K562 (cell line): ENCODE data around the gene DSP. TPM values are rescaled to one million over a fixed set of nuclear protein-coding genes. Genes with fewer than 3 reads are reported as not detected.
A peak's percentile ranks its signal among the peaks of the same experiment; 100 is the strongest.

Source experiments
- BMI1 ChIP-seq: fragments of 150-350 bp; IDR thresholded peaks from 2 replicates; pipeline ENCODE4 v1.6.1; 2014; ENCODE audit warnings: low read length
- CC2D1A ChIP-seq: fragments of 450-650 bp; IDR thresholded peaks from 2 replicates; pipeline ENCODE4 v1.6.1; 2017; ENCODE audit warnings: mild to moderate bottlenecking
- ELF1 ChIP-seq: fragments of 200-800 bp; sonication (Bioruptor generic); IDR thresholded peaks from 2 replicates; pipeline ENCODE4 v1.6.1; 2016; ENCODE audit warnings: missing genetic modification characterization, missing compliant biosample characterization
- ETV5 ChIP-seq: sonication (generic); formaldehyde crosslinking; IDR thresholded peaks from 2 replicates; pipeline ENCODE4 v1.4.0; 2020; ENCODE audit warnings: low read depth, mild to moderate bottlenecking, missing genetic modification reagents
- FOXA3 ChIP-seq, 2 experiments: fragments of 450-650 bp in 1 of 2; sonication (generic) in 1 of 2; formaldehyde crosslinking; IDR thresholded peaks in 1 of 2; conservative IDR thresholded peaks in 1 of 2; 2 replicates each; pipeline versions ENCODE4 v1.4.0 to v1.8.0; 2020 to 2022; ENCODE audit warnings: mild to moderate bottlenecking in 2 of 2, missing genetic modification reagents in 1 of 2
- HDAC2 ChIP-seq: fragments of 450-650 bp; IDR thresholded peaks from 2 replicates; pipeline ENCODE4 v1.6.1; 2016; ENCODE audit warnings: mild to moderate bottlenecking
- KAT8 ChIP-seq: fragments of 450-650 bp; IDR thresholded peaks from 2 replicates; pipeline ENCODE4 v1.6.1; 2016; ENCODE audit warnings: low read depth, mild to moderate bottlenecking
- MEF2A ChIP-seq: IDR thresholded peaks from 2 replicates; pipeline ENCODE4 v1.6.1; 2011; ENCODE audit warnings: low read depth, mild to moderate bottlenecking, low read length, moderate library complexity; ENCODE audit not compliant: control insufficient read depth
- MTF1 ChIP-seq: fragments of 250-450 bp; sonication (Bioruptor Pico); IDR thresholded peaks from 2 replicates; pipeline ENCODE4 v1.9.0; 2021; ENCODE audit warnings: moderate library complexity, mild to moderate bottlenecking, inconsistent platforms, borderline replicate concordance
- NELFE ChIP-seq: IDR thresholded peaks from 2 replicates; pipeline ENCODE4 v1.6.1; 2011; ENCODE audit warnings: mild to moderate bottlenecking; ENCODE audit not compliant: insufficient read depth, insufficient read length
- RBM39 ChIP-seq: fragments of 200-400 bp; formaldehyde crosslinking; optimal IDR thresholded peaks from 2 replicates; pipeline ENCODE3; 2018; ENCODE audit warnings: low read depth, low read length
- SMAD4 ChIP-seq: fragments of 250-450 bp; sonication (Bioruptor Pico); conservative IDR thresholded peaks from 2 replicates; pipeline ENCODE4 v1.8.0; 2021; ENCODE audit warnings: inconsistent platforms, mild to moderate bottlenecking, moderate library complexity
- SUPT5H ChIP-seq: fragments of 450-650 bp; IDR thresholded peaks from 2 replicates; pipeline ENCODE4 v1.6.1; 2016
- TFAM ChIP-seq: fragments of 250-450 bp; sonication (Bioruptor Pico); conservative IDR thresholded peaks from 2 replicates; pipeline ENCODE4 v1.5.0; 2021; ENCODE audit warnings: mild to moderate bottlenecking, moderate library complexity
- TGIF2 ChIP-seq: sonication (generic); formaldehyde crosslinking; IDR thresholded peaks from 2 replicates; pipeline ENCODE4 v1.8.1; 2022; ENCODE audit warnings: mild to moderate bottlenecking, missing genetic modification reagents, moderate library complexity
- U2AF1 ChIP-seq: fragments of 200-400 bp; formaldehyde crosslinking; optimal IDR thresholded peaks from 2 replicates; pipeline ENCODE3; 2017; ENCODE audit warnings: mild to moderate bottlenecking, low read depth, low read length, moderate library complexity
- ZBTB7A ChIP-seq: IDR thresholded peaks from 2 replicates; pipeline ENCODE4 v1.6.1; 2011; ENCODE audit warnings: low read depth, mild to moderate bottlenecking, low read length, moderate library complexity, borderline replicate concordance; ENCODE audit not compliant: control insufficient read depth
- ZNF174 ChIP-seq: fragments of 250-450 bp; sonication (Bioruptor Pico); IDR thresholded peaks from 2 replicates; pipeline ENCODE4 v1.4.0; 2020; ENCODE audit warnings: mild to moderate bottlenecking
- ZNF354B ChIP-seq: fragments of 250-450 bp; sonication (Bioruptor Pico); IDR thresholded peaks from 2 replicates; pipeline ENCODE4 v1.4.0; 2020
- polyA plus RNA-seq, 8 experiments: library from polyadenylated mRNA; depleted of rRNA in 4 of 8; stranded (reverse) in 5 of 8; unstranded in 3 of 8; fragments of >200 nt; fragmentation: Nextera tagmentation in 2 of 8; fragmentation: Illumina TruSeq in 1 of 8; extraction: Ambion mirVana in 2 of 8; extraction: Trizol in 1 of 8; gene quantifications; 2 replicates each; pipeline versions ENCODE4 v1.2.1 to v1.2.3, GENCODE V29; 2011 to 2014; ENCODE audit warnings: inconsistent platforms in 1 of 8, missing spikeins in 1 of 8
- total RNA-seq, 7 experiments: library from RNA; depleted of rRNA in 6 of 7; stranded (reverse); fragments of >200 nt in 6 of 7; fragmentation: Illumina TruSeq in 2 of 7; extraction: Trizol in 2 of 7; gene quantifications; 2 replicates each; pipeline versions ENCODE4 v1.2.1 to v1.2.3, GENCODE V29; 2011 to 2021; ENCODE audit warnings: low replicate concordance in 1 of 7
- TF ChIP-seq, protein P1 (sequence below): fragments of 450-650 bp; IDR thresholded peaks from 2 replicates; pipeline ENCODE4 v1.7.0; 2016; ENCODE audit warnings: borderline replicate concordance
- TF ChIP-seq, protein P2 (sequence below): IDR thresholded peaks from 3 replicates; pipeline ENCODE4 v1.6.1; 2011; ENCODE audit warnings: borderline replicate concordance, mild to moderate bottlenecking; ENCODE audit not compliant: insufficient read length, insufficient read depth
- TF ChIP-seq, protein P3 (sequence below): sonication (generic); formaldehyde crosslinking; IDR thresholded peaks from 2 replicates; pipeline ENCODE4 v1.8.0; 2023; ENCODE audit warnings: mild to moderate bottlenecking, missing genetic modification reagents

Gene DSP
- total and polyA plus RNA-seq, 9 of the 15 experiments (the other 6 are each of a cell fraction or from before 2014, with no cell fraction given), result under 0.01 to 0.24 (median 0.03) TPM; not detected in 2

DNA sequence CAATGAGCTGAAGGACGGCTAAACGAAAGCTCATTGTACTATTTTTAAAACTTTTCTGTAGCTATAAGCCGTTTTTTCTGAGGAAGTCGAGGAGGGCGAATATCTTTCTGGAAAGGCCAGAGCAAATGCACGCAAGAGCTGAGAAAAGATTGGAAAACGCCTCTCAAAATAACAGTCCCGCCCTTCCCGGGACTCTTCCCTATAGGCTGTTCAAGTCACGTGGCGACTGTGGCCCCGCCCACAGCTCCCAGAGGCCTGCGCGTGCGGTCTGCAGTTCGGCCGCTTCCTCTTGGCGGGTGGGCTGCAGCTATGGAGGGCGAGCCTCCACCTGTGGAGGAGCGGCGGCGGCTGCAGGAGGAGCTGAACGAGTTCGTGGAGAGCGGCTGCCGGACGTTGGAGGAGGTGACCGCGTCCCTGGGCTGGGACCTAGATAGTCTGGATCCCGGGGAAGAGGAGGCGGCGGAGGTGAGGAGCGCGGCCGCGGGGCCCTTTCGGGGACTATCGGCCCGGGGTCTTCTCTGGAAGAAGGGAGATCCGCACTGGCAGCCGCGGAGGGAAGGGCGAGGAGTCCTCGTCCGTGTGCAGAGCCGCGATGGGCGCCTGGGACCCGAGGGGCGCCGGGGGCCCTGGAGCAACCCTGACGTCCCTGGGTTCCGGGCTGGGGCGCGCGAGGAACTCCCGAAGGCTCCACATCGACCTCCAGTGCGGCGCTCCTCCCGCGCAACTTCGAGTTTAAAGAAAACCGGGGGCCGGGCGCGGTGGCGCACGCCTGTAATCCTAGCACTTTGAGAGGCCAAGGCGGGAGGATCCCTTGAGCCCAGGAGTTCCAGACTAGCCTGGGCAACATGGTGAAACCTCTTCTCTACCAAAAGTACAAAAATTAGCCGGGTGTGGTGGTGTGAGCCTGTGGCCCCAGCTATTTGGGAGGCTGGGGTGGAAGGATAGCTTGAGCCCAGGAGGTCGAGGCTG is 48.8 kb downstream of the DSP start, which contains the start of gene SNRNP48 (continued):
- TF ChIP-seq HDAC2, result no peak
- TF ChIP-seq, protein P1, sequence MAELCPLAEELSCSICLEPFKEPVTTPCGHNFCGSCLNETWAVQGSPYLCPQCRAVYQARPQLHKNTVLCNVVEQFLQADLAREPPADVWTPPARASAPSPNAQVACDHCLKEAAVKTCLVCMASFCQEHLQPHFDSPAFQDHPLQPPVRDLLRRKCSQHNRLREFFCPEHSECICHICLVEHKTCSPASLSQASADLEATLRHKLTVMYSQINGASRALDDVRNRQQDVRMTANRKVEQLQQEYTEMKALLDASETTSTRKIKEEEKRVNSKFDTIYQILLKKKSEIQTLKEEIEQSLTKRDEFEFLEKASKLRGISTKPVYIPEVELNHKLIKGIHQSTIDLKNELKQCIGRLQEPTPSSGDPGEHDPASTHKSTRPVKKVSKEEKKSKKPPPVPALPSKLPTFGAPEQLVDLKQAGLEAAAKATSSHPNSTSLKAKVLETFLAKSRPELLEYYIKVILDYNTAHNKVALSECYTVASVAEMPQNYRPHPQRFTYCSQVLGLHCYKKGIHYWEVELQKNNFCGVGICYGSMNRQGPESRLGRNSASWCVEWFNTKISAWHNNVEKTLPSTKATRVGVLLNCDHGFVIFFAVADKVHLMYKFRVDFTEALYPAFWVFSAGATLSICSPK, result no peak
- no peak for TF ChIP-seq FOXA3 (CRISPR knock-in tag; conservative IDR thresholded peaks at IDR 0.05 in 1 of 2, IDR thresholded peaks at IDR 0.05 in 1 of 2)
- TF ChIP-seq ZBTB7A, result peak; percentile 75; the same call in 1 of the 2 replicates
- TF ChIP-seq SMAD4, result no peak
- no peak for TF ChIP-seq CC2D1A
- peak; percentile 56; the same call in 1 of the 2 replicates for TF ChIP-seq ELF1 (tag)
- no peak for TF ChIP-seq ZNF354B (CRISPR knock-in tag)
- TF ChIP-seq MEF2A, result no peak
- TF ChIP-seq ETV5 (CRISPR knock-in tag), result peak; percentile 77
- no peak for TF ChIP-seq BMI1
- TF ChIP-seq, protein P2, sequence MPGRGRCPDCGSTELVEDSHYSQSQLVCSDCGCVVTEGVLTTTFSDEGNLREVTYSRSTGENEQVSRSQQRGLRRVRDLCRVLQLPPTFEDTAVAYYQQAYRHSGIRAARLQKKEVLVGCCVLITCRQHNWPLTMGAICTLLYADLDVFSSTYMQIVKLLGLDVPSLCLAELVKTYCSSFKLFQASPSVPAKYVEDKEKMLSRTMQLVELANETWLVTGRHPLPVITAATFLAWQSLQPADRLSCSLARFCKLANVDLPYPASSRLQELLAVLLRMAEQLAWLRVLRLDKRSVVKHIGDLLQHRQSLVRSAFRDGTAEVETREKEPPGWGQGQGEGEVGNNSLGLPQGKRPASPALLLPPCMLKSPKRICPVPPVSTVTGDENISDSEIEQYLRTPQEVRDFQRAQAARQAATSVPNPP, result no peak
- TF ChIP-seq TFAM (CRISPR knock-in tag), result no peak
- no peak for TF ChIP-seq ZNF174 (CRISPR knock-in tag)
- no peak for TF ChIP-seq RBM39
- no peak for TF ChIP-seq U2AF1
- TF ChIP-seq KAT8, result no peak
- no peak for TF ChIP-seq MTF1 (CRISPR knock-in tag)
- TF ChIP-seq TGIF2 (CRISPR knock-in tag), result peak; percentile 28; the same call in 1 of the 2 replicates
- TF ChIP-seq, protein P3, sequence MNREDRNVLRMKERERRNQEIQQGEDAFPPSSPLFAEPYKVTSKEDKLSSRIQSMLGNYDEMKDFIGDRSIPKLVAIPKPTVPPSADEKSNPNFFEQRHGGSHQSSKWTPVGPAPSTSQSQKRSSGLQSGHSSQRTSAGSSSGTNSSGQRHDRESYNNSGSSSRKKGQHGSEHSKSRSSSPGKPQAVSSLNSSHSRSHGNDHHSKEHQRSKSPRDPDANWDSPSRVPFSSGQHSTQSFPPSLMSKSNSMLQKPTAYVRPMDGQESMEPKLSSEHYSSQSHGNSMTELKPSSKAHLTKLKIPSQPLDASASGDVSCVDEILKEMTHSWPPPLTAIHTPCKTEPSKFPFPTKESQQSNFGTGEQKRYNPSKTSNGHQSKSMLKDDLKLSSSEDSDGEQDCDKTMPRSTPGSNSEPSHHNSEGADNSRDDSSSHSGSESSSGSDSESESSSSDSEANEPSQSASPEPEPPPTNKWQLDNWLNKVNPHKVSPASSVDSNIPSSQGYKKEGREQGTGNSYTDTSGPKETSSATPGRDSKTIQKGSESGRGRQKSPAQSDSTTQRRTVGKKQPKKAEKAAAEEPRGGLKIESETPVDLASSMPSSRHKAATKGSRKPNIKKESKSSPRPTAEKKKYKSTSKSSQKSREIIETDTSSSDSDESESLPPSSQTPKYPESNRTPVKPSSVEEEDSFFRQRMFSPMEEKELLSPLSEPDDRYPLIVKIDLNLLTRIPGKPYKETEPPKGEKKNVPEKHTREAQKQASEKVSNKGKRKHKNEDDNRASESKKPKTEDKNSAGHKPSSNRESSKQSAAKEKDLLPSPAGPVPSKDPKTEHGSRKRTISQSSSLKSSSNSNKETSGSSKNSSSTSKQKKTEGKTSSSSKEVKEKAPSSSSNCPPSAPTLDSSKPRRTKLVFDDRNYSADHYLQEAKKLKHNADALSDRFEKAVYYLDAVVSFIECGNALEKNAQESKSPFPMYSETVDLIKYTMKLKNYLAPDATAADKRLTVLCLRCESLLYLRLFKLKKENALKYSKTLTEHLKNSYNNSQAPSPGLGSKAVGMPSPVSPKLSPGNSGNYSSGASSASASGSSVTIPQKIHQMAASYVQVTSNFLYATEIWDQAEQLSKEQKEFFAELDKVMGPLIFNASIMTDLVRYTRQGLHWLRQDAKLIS (CRISPR knock-in tag), result 0 out of 2 replicates have a peak, but pooled peaks have one; percentile 54
- TF ChIP-seq SUPT5H, result peak; percentile 97
- TF ChIP-seq NELFE, result no peak
